GDM1 (cell line): ENCODE measurements around the gene ST8SIA6.
"Not testable (repeated sequence)": the region's sequence is repeated elsewhere in the genome, so short reads cannot be mapped to it uniquely, and the experiment has no call there.

Experiments used
- DNase-seq: peaks from one replicate; lab custom pipeline; 2025; lab: John Stamatoyannopoulos, UW

Gene ST8SIA6

DNA sequence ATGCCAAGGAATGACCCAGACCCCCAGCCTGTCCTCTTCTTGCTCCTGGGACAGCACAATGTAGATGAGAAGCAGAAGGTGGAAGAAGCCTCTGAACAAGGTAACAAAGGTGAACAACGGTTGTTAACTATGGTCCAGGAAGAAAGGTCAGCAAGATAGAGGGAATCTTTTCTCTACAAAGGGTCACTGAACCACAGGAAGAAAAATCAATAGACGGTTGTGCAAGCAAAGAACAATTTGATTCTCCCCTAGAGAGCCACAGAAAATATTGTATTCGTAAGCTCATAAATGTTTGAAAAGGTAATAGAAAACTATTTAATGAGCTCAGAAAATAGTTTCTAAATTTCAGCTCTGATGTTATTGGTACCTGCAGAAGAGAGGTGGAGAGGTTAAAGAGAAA is 111.3 kb downstream of the ST8SIA6 start:
- DNase-seq = no peak

DNA sequence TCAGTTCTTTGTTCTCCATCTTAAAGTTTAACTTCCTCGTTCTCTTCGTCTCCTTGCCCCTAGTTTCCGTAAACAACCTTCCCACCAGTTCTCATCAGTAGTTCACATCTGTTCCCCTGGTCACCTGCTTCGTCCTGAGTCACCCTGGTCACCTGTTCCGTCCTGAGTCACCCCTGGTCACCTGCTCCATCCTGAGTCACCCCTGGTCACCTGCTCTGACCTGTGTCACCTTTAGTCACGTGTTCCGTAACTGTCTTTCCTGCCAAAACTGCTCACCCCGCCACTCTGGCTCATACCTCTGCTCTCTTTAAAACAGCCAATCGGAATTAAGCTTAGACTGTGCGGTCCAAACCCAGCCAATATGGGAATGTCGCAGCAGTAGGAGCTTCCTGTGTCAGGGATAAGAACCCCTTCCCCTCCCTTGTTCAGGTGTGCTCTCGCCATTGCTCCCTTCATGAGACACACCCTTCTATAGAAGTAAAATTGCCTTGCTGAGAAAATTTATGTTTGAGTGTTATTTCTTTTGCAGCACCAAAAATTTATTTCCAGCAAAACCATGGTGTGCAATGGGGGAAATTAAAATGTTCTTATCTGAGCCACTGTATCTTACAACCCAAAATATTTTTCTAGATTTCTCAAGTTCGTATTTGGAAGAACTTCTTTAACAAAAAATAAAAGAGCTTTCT is 114.1 kb downstream of the ST8SIA6 start:
- no peak for DNase-seq

DNA sequence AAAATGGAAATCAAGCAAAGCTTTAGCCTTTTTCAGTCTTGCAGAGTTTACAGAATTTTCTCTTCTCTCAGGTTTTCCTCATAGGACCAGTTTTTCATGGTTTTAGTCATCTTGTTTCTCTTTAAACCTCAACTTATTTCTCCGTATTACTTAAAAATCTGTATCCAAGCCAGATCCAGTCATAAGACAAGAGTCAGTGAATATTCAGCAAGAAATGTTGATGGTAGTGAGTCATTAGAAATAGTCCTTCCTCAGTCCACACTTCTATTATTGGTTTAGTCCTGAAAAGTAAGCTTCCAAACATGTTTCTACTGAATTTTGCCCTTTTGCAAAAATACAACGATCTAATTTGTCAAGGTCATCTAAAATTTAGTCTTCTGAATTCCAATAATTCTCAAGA is 119.3 kb downstream of the ST8SIA6 start:
- DNase-seq = no peak

DNA sequence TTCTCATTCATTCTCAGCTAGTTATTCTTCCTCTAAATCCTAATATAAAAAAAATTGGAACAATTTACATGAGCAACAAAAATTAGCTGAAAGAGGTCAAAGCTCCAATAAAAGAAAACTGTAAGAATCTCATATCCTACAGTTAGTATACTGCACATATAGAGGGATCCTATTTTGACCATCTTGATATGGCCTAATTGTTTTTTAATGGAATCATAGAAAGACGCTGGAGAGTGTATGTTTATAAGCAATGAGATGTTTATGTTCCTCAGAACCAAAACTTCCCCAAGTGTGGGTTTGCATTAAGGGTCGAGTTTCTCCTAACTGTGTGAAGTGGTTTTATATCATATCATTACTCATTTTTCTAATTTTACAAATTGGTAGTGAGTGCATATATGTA is 123.9 kb downstream of the ST8SIA6 start:
- no peak for DNase-seq

DNA sequence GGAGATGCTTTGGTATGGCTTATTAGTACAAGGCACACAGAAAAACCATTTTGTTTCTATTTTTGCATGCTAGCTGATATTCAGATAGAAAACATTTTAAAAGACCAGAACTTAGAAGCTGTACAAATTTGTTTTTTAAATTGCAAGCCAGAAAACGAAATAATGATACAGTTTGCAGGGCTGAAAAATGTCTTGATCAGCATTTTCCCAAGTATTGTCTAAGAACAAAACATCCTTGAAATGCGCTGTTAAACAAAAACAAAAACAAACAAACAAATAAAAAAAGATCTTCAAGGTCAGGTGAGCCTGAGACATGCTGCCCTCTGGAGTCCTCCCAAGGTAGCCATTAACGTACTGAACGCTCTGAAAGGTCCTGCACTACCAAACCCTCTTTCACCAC is 128.0 kb downstream of the ST8SIA6 start:
- no peak for DNase-seq

DNA sequence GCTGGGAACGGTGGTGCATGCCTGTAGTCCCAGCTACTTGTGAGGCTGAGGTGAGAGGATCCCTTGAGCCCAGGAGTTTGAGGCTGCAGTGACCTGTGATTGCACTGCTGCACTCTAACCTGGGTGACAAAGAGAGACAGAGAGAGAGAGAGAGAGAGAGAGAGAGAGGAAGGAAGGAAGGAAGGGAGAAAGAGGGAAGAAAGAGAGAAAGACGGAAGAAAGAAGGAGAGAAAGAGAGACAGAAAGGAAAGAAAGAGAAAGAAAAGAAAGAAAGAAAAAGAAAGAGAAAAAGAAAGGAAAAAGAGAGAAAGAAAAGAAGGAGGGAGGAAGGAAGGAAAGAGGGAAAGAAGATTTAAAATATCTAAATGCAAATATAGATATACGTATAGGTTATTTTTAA is 132.4 kb downstream of the ST8SIA6 start:
- DNase-seq = not testable (repeated sequence)

DNA sequence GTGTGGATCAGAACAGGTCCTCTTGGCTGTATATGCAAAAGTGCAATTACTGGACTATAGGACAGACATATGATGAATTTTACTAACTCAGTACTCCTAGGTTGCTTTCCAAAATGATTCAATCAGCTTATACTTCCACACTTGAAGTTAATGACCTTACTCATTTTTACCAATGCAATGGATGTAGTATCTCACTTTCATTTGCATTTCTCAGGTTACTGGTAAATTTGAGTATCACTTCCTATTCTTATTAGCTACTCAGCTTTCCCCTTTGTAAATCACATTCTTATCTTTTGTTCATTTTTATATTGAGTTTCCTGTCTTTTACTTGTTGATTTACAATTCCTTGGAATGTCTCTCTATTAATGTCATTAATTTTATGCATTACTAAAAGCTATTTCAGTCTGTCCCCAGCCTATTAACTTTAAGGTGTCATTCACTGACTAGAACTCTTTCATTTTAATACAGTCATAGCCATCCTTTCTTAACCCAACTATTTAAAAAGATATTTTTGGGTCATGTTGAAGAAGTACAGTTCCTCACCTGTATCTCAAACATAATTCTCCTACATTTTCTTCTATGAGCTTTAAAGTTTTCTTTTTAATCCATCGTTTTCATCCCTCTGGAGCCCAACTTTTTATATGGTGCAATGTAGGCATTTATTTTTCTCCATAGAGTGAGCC is 137.8 kb downstream of the ST8SIA6 start:
- DNase-seq = no peak

DNA sequence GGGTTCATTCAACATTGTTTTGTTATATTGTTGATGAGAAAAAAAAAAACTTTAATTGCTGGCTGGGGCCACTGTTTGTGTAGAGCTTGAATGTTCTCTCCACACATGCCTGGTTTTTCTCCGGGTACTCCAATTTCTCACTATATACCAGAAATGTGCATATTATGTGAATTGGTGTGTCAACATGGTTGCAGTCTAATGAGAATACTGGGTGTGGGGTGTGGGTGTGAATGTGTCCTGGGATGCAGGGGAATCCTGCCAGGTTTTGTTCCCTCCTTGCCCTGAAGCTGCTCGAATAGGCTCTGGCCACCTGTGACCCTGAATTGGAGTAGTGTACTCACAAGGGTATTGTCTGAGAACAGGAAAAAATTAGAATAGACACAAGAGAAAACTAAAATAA is 145.0 kb downstream of the ST8SIA6 start:
- no peak for DNase-seq

DNA sequence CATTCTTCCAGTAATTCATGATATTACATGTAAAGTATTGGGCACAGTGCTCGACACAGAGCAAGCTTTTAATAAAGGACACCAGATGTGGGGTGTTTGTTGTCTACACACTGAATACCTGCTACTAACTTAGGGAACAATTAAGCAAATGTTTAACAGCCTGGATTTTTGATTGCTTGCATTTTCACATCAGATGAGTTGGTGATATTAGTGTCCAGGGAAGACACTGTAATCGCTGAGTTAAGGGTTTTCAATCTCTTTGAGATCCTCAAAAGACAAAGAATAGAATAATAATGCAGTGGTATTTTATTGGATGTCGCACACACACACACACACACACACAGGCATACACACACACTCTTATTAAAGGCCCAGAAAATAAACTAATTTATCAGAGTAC is 147.3 kb downstream of the ST8SIA6 start:
- DNase-seq = no peak

DNA sequence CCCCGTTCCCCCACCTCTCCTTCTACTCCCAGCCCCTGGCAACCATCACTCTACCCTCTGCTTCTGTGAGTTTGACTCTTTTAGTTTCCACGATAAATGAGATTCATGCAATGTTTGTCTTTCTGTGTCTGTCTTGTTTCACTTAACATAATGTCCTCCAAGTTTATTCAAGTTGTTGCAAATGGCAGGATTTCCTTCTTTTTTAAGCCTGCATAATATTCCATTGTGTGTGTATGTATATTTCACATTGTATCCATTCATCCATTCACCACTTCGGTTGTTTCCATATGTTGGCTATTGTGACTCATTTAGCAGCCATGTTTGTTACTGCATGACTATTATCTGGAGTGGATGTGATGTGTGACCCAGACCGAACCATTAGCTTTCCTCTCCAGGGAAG is 162.0 kb downstream of the ST8SIA6 start:
- DNase-seq = no peak

DNA sequence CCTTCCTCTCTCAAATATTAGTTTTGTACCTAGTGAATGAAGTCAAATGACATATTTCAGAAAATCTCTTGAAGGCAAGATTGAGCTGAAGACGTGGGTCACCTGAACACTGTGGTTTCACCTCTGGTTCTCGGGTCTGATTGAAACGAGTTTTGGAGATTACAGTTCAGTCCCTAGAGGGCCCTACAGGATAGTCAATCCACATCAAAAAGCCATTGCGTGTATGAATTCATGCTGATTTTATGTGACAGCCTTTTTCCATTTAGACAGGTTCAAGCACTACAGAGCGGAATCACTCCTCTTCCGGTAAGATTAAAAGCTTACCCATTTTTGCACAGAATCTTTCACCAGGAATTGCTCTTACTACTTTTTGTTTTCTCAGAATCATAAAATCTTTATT is 164.2 kb downstream of the ST8SIA6 start:
- DNase-seq = no peak

DNA sequence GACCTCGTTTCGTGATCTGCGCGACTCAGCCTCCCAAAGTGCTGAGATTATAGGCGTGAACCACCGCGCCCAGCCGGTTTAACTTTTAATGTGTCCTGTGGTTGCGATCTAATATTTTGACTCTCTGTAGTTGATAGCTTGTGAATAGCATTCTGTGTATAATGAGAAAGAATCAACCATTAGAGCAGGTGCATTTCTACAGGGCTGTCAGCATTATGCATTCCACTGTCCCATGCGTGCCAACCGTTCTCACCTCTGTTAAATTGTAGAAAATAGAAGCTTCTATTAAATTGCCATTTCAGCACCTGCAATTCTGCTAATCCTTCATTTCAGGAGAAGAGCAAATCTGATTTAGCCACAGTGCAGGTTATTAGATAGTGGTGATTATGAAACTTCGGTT is 164.6 kb downstream of the ST8SIA6 start:
- DNase-seq = no peak

DNA sequence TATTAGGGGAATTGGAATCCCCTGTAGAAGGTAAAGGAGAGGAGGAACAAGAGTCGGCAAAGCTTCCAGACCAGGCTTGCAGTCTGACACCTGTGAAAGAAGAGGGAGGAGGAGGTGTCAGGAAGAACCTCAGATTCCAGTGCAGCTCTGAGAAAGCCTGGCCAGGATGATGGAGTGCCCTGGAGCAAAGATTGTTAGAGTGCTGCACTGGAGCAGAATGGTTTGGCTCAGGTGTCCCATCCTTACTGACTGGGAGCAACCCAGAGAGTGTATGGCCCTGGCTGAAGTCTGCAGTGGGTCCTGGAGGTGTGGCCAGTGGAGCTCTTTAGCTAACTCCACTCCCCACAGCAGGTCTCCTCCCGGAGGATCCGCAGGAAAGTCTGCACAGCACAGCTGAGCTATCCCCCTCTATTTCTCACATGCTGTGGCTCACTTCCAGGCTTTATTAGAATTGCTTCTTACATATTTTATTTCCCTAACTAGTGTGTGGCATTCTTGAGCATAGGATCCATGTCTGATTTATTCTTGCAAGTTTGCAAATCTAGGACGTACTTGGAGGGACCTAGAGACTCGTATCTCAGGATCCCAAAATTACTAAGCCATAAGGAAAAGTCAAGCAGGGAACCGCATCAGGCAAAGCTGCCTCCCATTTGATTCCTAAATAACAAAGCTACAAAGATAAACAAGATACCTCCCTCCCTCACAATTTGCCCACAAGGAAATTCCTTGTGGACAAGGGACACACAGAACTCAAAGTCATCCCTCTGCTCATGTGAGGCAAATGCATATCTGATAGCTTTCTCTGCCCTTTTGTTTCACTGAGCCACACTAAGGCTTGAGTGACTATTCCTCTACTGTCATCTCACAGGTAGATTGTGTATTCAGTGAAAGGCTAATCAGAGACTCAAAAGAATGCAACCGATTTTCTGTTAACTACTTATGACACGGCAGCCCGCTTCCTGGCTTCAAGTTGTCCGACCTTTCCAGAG is 167.5 kb downstream of the ST8SIA6 start:
- no peak for DNase-seq

DNA sequence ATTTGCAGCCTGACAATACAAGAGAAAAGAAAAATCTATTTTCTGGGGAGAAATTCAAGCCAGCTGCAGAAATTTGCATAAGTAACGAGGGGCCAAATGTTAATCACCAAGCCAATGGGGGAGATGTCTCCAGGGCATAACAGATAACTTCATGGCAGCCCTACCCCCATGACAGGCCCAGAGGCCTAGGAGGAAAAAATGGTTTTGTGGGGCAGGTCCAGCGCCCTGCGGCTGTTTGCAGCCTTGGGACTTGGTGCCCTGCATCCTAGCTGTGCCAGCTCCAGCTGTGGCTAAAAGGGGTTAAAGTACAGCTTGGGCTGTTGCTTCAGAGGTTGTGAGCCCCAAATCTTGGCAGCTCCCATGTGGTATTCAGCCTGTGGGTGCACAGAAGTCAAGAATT is 172.1 kb downstream of the ST8SIA6 start:
- DNase-seq = no peak

DNA sequence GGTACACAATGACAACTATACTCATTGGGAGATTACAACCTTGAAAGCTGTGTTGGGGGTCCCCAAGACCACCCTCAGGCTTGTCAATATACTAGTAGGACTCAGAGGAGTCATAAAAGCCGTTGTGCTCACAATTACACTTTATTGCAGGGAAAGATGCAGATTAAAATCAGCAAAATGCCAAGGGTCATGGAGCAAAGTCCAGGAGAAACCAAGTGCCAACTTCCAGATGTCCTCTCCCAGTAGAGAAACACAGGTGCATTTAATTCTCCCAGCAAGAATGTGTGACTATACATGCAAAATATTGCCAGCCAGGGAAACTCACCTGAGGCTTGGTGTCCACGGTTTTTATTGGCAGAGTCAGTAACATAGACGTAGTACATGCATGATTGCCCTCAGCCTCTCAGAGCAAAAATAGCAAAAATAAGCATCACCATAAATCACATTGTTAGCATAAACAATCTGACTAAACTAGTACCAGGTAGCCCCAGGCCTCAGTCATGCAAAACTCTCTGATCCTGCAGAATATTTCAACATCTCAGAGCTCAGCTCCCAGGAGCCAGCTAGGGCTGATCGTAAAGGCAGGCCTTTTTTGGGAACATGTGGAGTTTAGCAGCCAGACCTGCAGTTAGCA is 175.7 kb downstream of the ST8SIA6 start:
- DNase-seq = no peak

DNA sequence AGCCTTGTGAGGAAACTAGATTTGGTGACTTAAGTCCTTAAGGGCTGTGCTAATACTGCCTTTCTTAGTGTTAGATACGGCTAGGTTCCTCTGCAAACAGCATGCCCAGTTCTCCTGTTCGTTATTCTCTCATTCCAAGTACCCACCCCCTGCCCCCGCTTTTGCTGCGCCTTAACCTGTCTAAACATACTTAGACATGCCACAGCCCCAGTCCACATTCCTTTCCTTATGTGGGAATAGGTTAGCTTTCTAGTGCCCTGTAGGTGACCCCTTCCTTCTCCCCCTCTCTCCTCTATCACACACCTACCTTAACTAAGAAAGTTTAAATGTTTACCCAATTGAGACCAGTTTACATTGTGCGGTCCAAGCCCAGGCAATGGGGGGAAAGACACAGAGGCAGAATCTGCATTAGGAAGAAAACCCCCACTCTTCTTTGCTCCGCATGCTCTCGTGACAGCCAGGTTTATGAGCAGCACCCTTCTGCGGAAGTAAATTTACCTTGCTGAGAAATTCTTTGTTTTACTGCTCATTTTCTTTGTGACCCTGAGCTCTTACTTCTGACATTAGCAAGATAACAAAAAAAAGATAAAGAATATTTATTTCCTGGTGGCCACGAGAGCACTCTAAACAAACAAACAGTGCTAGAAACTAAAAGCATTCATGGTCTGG is 177.5 kb downstream of the ST8SIA6 start:
- DNase-seq = no peak

DNA sequence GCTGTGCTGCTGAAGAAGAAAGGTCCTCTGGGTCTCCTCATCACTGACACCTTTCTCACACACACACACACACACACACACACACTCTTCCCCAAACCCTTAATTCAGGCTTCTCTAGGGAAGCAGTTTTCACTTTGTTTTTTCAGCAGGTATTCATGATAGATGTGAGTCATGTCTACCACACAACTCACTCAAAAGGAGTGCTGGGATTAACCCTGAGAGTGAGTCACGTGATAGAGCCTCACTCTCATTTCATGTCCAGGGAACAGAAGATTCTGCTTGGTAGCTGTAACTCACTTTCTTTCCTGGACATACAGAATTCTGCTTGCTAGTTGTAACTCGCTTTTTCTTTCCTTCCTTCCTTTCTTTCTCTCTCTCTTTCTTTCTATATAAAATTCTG is 181.0 kb downstream of the ST8SIA6 start:
- DNase-seq = no peak

DNA sequence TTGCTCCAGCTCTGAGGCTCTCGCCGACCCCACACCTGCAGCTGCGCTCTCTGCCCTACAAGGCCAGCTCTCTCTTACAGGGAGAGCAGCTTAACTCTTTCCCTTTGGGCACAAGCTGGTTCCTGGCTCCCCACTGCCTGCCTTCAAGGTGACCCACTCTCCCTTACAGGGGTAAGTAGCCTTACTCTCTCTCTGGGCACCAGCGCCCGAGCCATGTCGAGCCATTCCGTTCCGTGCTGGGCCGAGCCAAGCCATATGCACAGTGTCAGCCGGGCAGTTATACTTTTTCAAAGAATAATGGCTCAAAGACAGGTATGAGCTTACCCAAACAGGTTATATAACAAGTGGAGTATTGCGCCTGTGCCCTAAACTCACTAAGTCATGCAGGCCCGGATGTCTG is 181.7 kb downstream of the ST8SIA6 start:
- no peak for DNase-seq
